DND-41 (cell line): ENCODE results near the gene FLNB.

Experiments used
- CTCF ChIP-seq: IDR thresholded peaks from 2 replicates; pipeline ENCODE4 v1.5.1; 2012; ENCODE audit warnings: borderline replicate concordance, low read length, moderate library complexity, mild to moderate bottlenecking; ENCODE audit not compliant: poor library complexity, severe bottlenecking; ENCODE audit errors: extremely low read depth
- EZH2 ChIP-seq: IDR thresholded peaks from 3 replicates; pipeline ENCODE4 v1.6.1; 2012; ENCODE audit warnings: borderline replicate concordance, low read depth, mild to moderate bottlenecking, moderate library complexity, low read length, inconsistent platforms; ENCODE audit not compliant: severe bottlenecking

GRCh38 chr3:58130591-58130990 lies 122.4 kb downstream of the FLNB start:
- TF ChIP-seq CTCF (no peak), EZH2 (no peak)
